Measurements from ENCODE around the gene SLC35F6. TPM values are rescaled to one million over a fixed set of nuclear protein-coding genes. Genes with fewer than 3 reads are reported as not detected.
"Not testable (repeated sequence)": the region's sequence is repeated elsewhere in the genome, so short reads cannot be mapped to it uniquely, and the experiment has no call there.

Gene SLC35F6
- total RNA-seq, 2 donors from 2014 or later, result 14.9 to 16.0 TPM

- Mint-ChIP-seq H3K27me3 (peaks cover 52% of the 10 kb centered on the region), H3K4me1 (peaks cover 18% of the 10 kb centered on the region)
- H3K36me3 Mint-ChIP-seq (ENCODE audit: low read depth); ATAC-seq; H3K27ac Mint-ChIP-seq; H3K4me3 Mint-ChIP-seq; DNase-seq; H3K9me3 ChIP-seq (ENCODE audit: control insufficient read depth, low read length, poor library complexity, severe bottlenecking): not testable (repeated sequence)
These were observed 50.1 kb downstream of the SLC35F6 start for GRCh38 chr2:26814072-26814765.

GRCh38 chr2:26816893-26817292, 52.8 kb downstream of the SLC35F6 start:
- Mint-ChIP-seq H3K36me3 (ENCODE audit: low read depth) (peaks cover 2% of the 10 kb centered on the region), H3K27ac (no peak overlapping the region), H3K4me1 (peaks cover 11% of the 10 kb centered on the region), H3K27me3 (peaks cover 65% of the 10 kb centered on the region), H3K4me3 (no peak overlapping the region)
- ATAC-seq (no peak), DNase-seq (no peak)
- H3K9me3 ChIP-seq (ENCODE audit: control insufficient read depth, low read length, poor library complexity, severe bottlenecking), result no peaks in the 10 kb centered on the region

GRCh38 chr2:26818255-26818654, 54.2 kb downstream of the SLC35F6 start:
- no peak for DNase-seq
- H3K27ac Mint-ChIP-seq, result no peak overlapping the region
- peaks cover 55% of the 10 kb centered on the region for H3K27me3 Mint-ChIP-seq
- peaks cover 7% of the 10 kb centered on the region for H3K4me1 Mint-ChIP-seq
- no peaks in the 10 kb centered on the region for H3K9me3 ChIP-seq (ENCODE audit: control insufficient read depth, low read length, poor library complexity, severe bottlenecking)
- H3K36me3 Mint-ChIP-seq (ENCODE audit: low read depth), result peaks cover 2% of the 10 kb centered on the region
- H3K4me3 Mint-ChIP-seq, result no peak overlapping the region
- no peak for ATAC-seq

GRCh38 chr2:26818972-26819371, 54.9 kb downstream of the SLC35F6 start:
- Mint-ChIP-seq H3K27ac (no peak overlapping the region), H3K4me1 (peaks cover 2% of the 10 kb centered on the region), H3K4me3 (no peak overlapping the region), H3K27me3 (peaks cover 50% of the 10 kb centered on the region), H3K36me3 (ENCODE audit: low read depth) (no peaks in the 10 kb centered on the region)
- H3K9me3 ChIP-seq (ENCODE audit: control insufficient read depth, low read length, poor library complexity, severe bottlenecking), result no peaks in the 10 kb centered on the region
- DNase-seq (no peak), ATAC-seq (no peak)

- peaks cover 43% of the 10 kb centered on the region for H3K27me3 Mint-ChIP-seq
- no peaks in the 10 kb centered on the region for H3K36me3 Mint-ChIP-seq (ENCODE audit: low read depth)
- ATAC-seq (no peak), DNase-seq (no peak)
- H3K9me3 ChIP-seq (ENCODE audit: control insufficient read depth, low read length, poor library complexity, severe bottlenecking), result no peaks in the 10 kb centered on the region
- H3K27ac Mint-ChIP-seq, result no peak overlapping the region
- H3K4me3 Mint-ChIP-seq, result no peak overlapping the region
- H3K4me1 Mint-ChIP-seq, result no peaks in the 10 kb centered on the region
These were observed 56.8 kb downstream of the SLC35F6 start for GRCh38 chr2:26820932-26821331.

- Mint-ChIP-seq H3K36me3 (ENCODE audit: low read depth) (no peaks in the 10 kb centered on the region), H3K4me3 (no peak overlapping the region)
- no peak for ATAC-seq
These were observed 58.8 kb downstream of the SLC35F6 start for GRCh38 chr2:26822877-26823276.

More at GRCh38 chr2:26822877-26823276, 58.8 kb downstream of the SLC35F6 start:
- Mint-ChIP-seq H3K27me3 (peaks cover 33% of the 10 kb centered on the region), H3K27ac (no peak overlapping the region), H3K4me1 (no peaks in the 10 kb centered on the region)
- no peaks in the 10 kb centered on the region for H3K9me3 ChIP-seq (ENCODE audit: control insufficient read depth, low read length, poor library complexity, severe bottlenecking)
- DNase-seq, result no peak

Other genes with a start within 250 kb of the SLC35F6 start
- not detected for gene CIB4, start 122.9 kb upstream of the SLC35F6 start, total RNA-seq
- not detected for gene KCNK3, start 71.6 kb upstream of the SLC35F6 start, total RNA-seq
- gene CENPA, start 21.8 kb downstream of the SLC35F6 start, total RNA-seq, result under 1 TPM; 0.50 to 0.52 TPM
- gene DPYSL5, start 83.8 kb downstream of the SLC35F6 start, total RNA-seq, result not detected
- gene MAPRE3, start 206.4 kb downstream of the SLC35F6 start, total RNA-seq, result 1 to 10 TPM; 5.0 to 5.8 TPM